Measurements from ENCODE around the gene TCF4. TPM values are rescaled to one million over a fixed set of nuclear protein-coding genes. Genes with fewer than 3 reads are reported as not detected.
A peak's percentile ranks its signal among the peaks of the same experiment; 100 is the strongest.

Gene TCF4
- total RNA-seq, 1 experiment from 2014 or later, result 261 TPM

GRCh38 chr18:55321265-55322177 lies 266.5 kb downstream of the TCF4 start:
- DNase-seq, result peak; percentile 91
- peaks cover 69% of the 10 kb centered on the region for H3K79me2 ChIP-seq (ENCODE audit: low read length)
- H3K9ac ChIP-seq (ENCODE audit: low read length), result peak overlapping the region; percentile 69
- no peak overlapping the region for H2AFZ ChIP-seq (ENCODE audit: low read length)
- peaks cover 69% of the 10 kb centered on the region for H3K4me1 ChIP-seq (ENCODE audit: low read length)
- peak overlapping the region; percentile 94 for H3K27ac ChIP-seq (ENCODE audit: low read length)
- H3K4me2 ChIP-seq (ENCODE audit: low read depth, low read length, poor library complexity, severe bottlenecking), result peak overlapping the region; percentile 80
- no peaks in the 10 kb centered on the region for H3K9me3 ChIP-seq (ENCODE audit: low read length)
- no peaks in the 10 kb centered on the region for H3K9me2 ChIP-seq (replicated peaks; ENCODE audit: insufficient read depth, low read length)
- H3K36me3 ChIP-seq (ENCODE audit: insufficient read depth, low read length), result no peaks in the 10 kb centered on the region
- no peaks in the 10 kb centered on the region for H4K20me1 ChIP-seq (ENCODE audit: insufficient read depth, low read depth, low read length)
- H3K27me3 ChIP-seq (ENCODE audit: low read length), result no peaks in the 10 kb centered on the region
- peak overlapping the region; percentile 70 for H3K4me3 ChIP-seq (ENCODE audit: low read length)

GRCh38 chr18:55320424-55321264 lies 267.3 kb downstream of the TCF4 start:
- Histone ChIP-seq H3K36me3 (ENCODE audit: insufficient read depth, low read length) (no peaks in the 10 kb centered on the region), H3K27me3 (ENCODE audit: low read length) (no peaks in the 10 kb centered on the region), H3K9ac (ENCODE audit: low read length) (peak overlapping the region; percentile 69), H4K20me1 (ENCODE audit: insufficient read depth, low read depth, low read length) (no peaks in the 10 kb centered on the region), H3K9me3 (ENCODE audit: low read length) (no peaks in the 10 kb centered on the region), H2AFZ (ENCODE audit: low read length) (no peak overlapping the region), H3K9me2 (replicated peaks; ENCODE audit: insufficient read depth, low read length) (no peaks in the 10 kb centered on the region), H3K27ac (ENCODE audit: low read length) (peak overlapping the region; percentile 94), H3K4me2 (ENCODE audit: low read depth, low read length, poor library complexity, severe bottlenecking) (peak overlapping the region; percentile 80), H3K4me1 (ENCODE audit: low read length) (peaks cover 69% of the 10 kb centered on the region), H3K4me3 (ENCODE audit: low read length) (peak overlapping the region; percentile 70), H3K79me2 (ENCODE audit: low read length) (peaks cover 73% of the 10 kb centered on the region)
- peak; percentile 69 for DNase-seq

- H3K4me2 ChIP-seq (ENCODE audit: low read depth, low read length, poor library complexity, severe bottlenecking), result peak overlapping the region; percentile 80
- H3K9ac ChIP-seq (ENCODE audit: low read length), result peak overlapping the region; percentile 69
Measured at GRCh38 chr18:55319459-55320193, 268.4 kb downstream of the TCF4 start.

GRCh38 chr18:55318951-55319441 lies 269.0 kb downstream of the TCF4 start:
- Histone ChIP-seq H3K4me2 (ENCODE audit: low read depth, low read length, poor library complexity, severe bottlenecking) (peak overlapping the region; percentile 80), H3K9me2 (replicated peaks; ENCODE audit: insufficient read depth, low read length) (no peaks in the 10 kb centered on the region), H3K9me3 (ENCODE audit: low read length) (no peaks in the 10 kb centered on the region), H3K9ac (ENCODE audit: low read length) (peak overlapping the region; percentile 69), H3K27me3 (ENCODE audit: low read length) (no peaks in the 10 kb centered on the region), H2AFZ (ENCODE audit: low read length) (no peak overlapping the region), H3K4me3 (ENCODE audit: low read length) (peak overlapping the region; percentile 70), H4K20me1 (ENCODE audit: insufficient read depth, low read depth, low read length) (no peaks in the 10 kb centered on the region), H3K79me2 (ENCODE audit: low read length) (peaks cover 82% of the 10 kb centered on the region), H3K4me1 (ENCODE audit: low read length) (peaks cover 69% of the 10 kb centered on the region), H3K36me3 (ENCODE audit: insufficient read depth, low read length) (no peaks in the 10 kb centered on the region), H3K27ac (ENCODE audit: low read length) (peak overlapping the region; percentile 94)
- DNase-seq, result no peak

More at GRCh38 chr18:55319459-55320193, 268.4 kb downstream of the TCF4 start:
- Histone ChIP-seq H4K20me1 (ENCODE audit: insufficient read depth, low read depth, low read length) (no peaks in the 10 kb centered on the region), H3K4me3 (ENCODE audit: low read length) (peak overlapping the region; percentile 70), H3K9me2 (replicated peaks; ENCODE audit: insufficient read depth, low read length) (no peaks in the 10 kb centered on the region), H3K27me3 (ENCODE audit: low read length) (no peaks in the 10 kb centered on the region), H2AFZ (ENCODE audit: low read length) (no peak overlapping the region), H3K36me3 (ENCODE audit: insufficient read depth, low read length) (no peaks in the 10 kb centered on the region), H3K4me1 (ENCODE audit: low read length) (peaks cover 69% of the 10 kb centered on the region), H3K79me2 (ENCODE audit: low read length) (peaks cover 76% of the 10 kb centered on the region), H3K9me3 (ENCODE audit: low read length) (no peaks in the 10 kb centered on the region), H3K27ac (ENCODE audit: low read length) (peak overlapping the region; percentile 94)
- peak; percentile 54 for DNase-seq

GRCh38 chr18:55317864-55318263 lies 270.1 kb downstream of the TCF4 start:
- H3K4me1 ChIP-seq (ENCODE audit: low read length), result peaks cover 70% of the 10 kb centered on the region
- H3K4me2 ChIP-seq (ENCODE audit: low read depth, low read length, poor library complexity, severe bottlenecking), result peak overlapping the region; percentile 80
- H3K36me3 ChIP-seq (ENCODE audit: insufficient read depth, low read length), result no peaks in the 10 kb centered on the region
- no peak overlapping the region; the same call in 1 of the 2 replicates for H3K9ac ChIP-seq (ENCODE audit: low read length)
- H3K9me2 ChIP-seq (replicated peaks; ENCODE audit: insufficient read depth, low read length), result no peaks in the 10 kb centered on the region
- no peaks in the 10 kb centered on the region for H3K9me3 ChIP-seq (ENCODE audit: low read length)
- peak overlapping the region; percentile 94 for H3K27ac ChIP-seq (ENCODE audit: low read length)
- no peak for DNase-seq
- H3K79me2 ChIP-seq (ENCODE audit: low read length), result peaks cover 88% of the 10 kb centered on the region
- no peak overlapping the region for H2AFZ ChIP-seq (ENCODE audit: low read length)
- no peaks in the 10 kb centered on the region for H4K20me1 ChIP-seq (ENCODE audit: insufficient read depth, low read depth, low read length)
- H3K27me3 ChIP-seq (ENCODE audit: low read length), result no peaks in the 10 kb centered on the region
- H3K4me3 ChIP-seq (ENCODE audit: low read length), result peak overlapping the region; percentile 70

- H3K4me1 ChIP-seq (ENCODE audit: low read length), result peaks cover 76% of the 10 kb centered on the region
- H3K27ac ChIP-seq (ENCODE audit: low read length), result peak overlapping the region; percentile 49
Measured at GRCh38 chr18:55317324-55317723, 270.7 kb downstream of the TCF4 start.

GRCh38 chr18:55316486-55317184 lies 271.4 kb downstream of the TCF4 start:
- Histone ChIP-seq H3K79me2 (ENCODE audit: low read length) (peaks cover 100% of the 10 kb centered on the region), H2AFZ (ENCODE audit: low read length) (no peak overlapping the region), H3K9me2 (replicated peaks; ENCODE audit: insufficient read depth, low read length) (no peaks in the 10 kb centered on the region), H3K9me3 (ENCODE audit: low read length) (no peaks in the 10 kb centered on the region), H3K4me1 (ENCODE audit: low read length) (peaks cover 83% of the 10 kb centered on the region), H3K27ac (ENCODE audit: low read length) (peak overlapping the region; percentile 49), H3K27me3 (ENCODE audit: low read length) (no peaks in the 10 kb centered on the region), H3K36me3 (ENCODE audit: insufficient read depth, low read length) (no peaks in the 10 kb centered on the region), H3K4me3 (ENCODE audit: low read length) (no peak overlapping the region), H4K20me1 (ENCODE audit: insufficient read depth, low read depth, low read length) (no peaks in the 10 kb centered on the region), H3K9ac (ENCODE audit: low read length) (peak overlapping the region; percentile 19; the same call in 1 of the 2 replicates), H3K4me2 (ENCODE audit: low read depth, low read length, poor library complexity, severe bottlenecking) (peak overlapping the region; percentile 80)
- DNase-seq, result no peak

More at GRCh38 chr18:55317324-55317723, 270.7 kb downstream of the TCF4 start:
- no peaks in the 10 kb centered on the region for H4K20me1 ChIP-seq (ENCODE audit: insufficient read depth, low read depth, low read length)
- peak overlapping the region; percentile 70 for H3K4me3 ChIP-seq (ENCODE audit: low read length)
- no peaks in the 10 kb centered on the region for H3K9me2 ChIP-seq (replicated peaks; ENCODE audit: insufficient read depth, low read length)
- peak overlapping the region; percentile 80 for H3K4me2 ChIP-seq (ENCODE audit: low read depth, low read length, poor library complexity, severe bottlenecking)
- no peak overlapping the region for H3K9ac ChIP-seq (ENCODE audit: low read length)
- no peaks in the 10 kb centered on the region for H3K9me3 ChIP-seq (ENCODE audit: low read length)
- no peaks in the 10 kb centered on the region for H3K27me3 ChIP-seq (ENCODE audit: low read length)
- H3K79me2 ChIP-seq (ENCODE audit: low read length), result peaks cover 94% of the 10 kb centered on the region
- no peak for DNase-seq
- H2AFZ ChIP-seq (ENCODE audit: low read length), result no peak overlapping the region
- H3K36me3 ChIP-seq (ENCODE audit: insufficient read depth, low read length), result no peaks in the 10 kb centered on the region
